Activated T-cell treated with anti-CD3 and anti-CD28 coated beads, Interleukin-2, amount 50 U/mL, for 1 hour (primary cell): ENCODE measurements around the gene FNDC10.
A peak's percentile ranks its signal among the peaks of the same experiment; 100 is the strongest.

Source experiments
- DNase-seq: peaks from one replicate; pipeline ENCODE4 v3.0.0-alpha.2; 2020

The FNDC10 gene

GRCh38 chr1:1616045-1616790, 16.3 kb upstream of the FNDC10 start:
- DNase-seq = no peak

- DNase-seq = peak; percentile 99
These were observed 15.5 kb upstream of the FNDC10 start, which contains the start of gene MIB2 for GRCh38 chr1:1615256-1616044. MIB2 (plus strand) TSS chr1:1615500; CDS start chr1:1623453, 7,953 bp downstream.

DNA sequence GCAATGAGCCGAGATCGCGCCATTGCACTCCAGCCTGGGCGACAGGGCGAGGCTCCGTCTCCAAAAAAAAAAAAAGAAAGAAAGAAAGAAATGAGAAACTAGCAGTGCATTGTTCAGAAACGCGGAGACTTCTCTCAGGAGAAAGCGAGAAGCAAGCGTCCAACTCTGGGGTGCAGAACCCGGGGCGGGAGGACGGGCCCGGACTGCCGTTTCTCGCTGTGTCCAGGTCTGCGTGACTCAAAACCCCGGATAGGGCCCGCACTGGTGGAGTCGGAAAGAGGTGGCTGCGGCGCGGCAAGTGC, 15.0 kb upstream of the FNDC10 start:
- no peak for DNase-seq

- peak; percentile 64 for DNase-seq
These were observed 14.4 kb upstream of the FNDC10 start for GRCh38 chr1:1614204-1614953.

- no peak for DNase-seq
These were observed 13.7 kb upstream of the FNDC10 start for GRCh38 chr1:1613509-1614082.

- DNase-seq = no peak
These were observed 12.1 kb upstream of the FNDC10 start for GRCh38 chr1:1612104-1612400.

DNA sequence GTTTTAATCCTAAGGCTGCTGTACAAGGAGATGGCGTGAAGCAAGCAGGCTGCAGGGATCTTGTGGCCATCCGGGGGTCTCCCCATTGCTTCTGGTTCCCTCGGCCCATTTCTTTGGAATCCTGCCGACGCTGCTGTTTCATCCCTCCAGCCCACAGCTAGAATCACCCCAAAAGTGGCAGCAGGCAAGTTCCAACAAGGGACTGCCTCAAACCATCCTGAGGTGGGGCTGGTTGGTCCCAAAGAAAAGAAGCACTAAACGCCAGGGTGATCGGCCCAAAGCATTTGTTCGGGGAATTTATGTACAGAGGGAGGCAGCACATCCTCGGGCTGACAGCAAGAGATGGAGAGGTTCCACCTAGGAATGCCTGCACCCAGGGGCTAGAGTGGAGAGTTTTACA, 10.9 kb upstream of the FNDC10 start:
- no peak for DNase-seq

GRCh38 chr1:1609822-1610485, 10.0 kb upstream of the FNDC10 start:
- DNase-seq = no peak

GRCh38 chr1:1606232-1606631, 6.3 kb upstream of the FNDC10 start:
- no peak for DNase-seq

GRCh38 chr1:1605724-1606123, 5.8 kb upstream of the FNDC10 start:
- DNase-seq = no peak

- DNase-seq = no peak
These were observed 5.2 kb upstream of the FNDC10 start for GRCh38 chr1:1605034-1605591.

GRCh38 chr1:1604374-1605033, 4.6 kb upstream of the FNDC10 start:
- DNase-seq = no peak

DNA sequence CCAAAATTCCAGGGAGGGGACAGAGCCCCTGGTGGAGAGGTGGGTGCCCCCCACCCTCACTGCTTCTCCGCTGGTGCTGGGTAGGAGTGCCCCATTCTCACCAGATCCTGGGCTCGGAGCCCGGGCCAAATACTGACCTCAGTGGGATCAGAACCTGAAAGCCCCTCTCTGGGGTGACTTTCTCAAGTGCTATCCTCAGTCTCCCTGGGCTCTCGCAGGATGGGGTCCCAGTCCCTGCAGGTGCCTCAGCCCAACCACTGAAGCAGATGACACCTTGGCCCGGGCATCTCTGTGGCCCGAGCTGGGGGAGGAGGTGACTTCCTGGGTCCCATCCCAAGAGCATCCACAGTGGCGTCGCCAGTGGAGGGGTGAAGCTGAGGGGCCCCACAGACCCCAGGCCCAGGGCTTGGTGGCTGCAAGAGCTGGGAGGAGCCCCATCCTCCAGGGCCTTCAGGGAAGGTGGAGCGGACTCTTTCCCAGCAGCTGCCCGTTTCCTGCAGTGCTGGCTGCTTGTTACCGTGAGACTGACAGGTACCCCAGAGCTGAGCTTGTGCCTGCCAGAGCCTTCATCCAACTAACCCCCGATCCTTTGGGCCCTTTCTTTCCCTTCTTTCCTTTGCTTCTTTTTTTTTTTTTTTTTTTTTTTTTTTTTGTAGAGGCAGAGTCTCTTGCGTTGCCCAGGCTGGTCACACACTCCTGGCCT, 3.9 kb upstream of the FNDC10 start:
- DNase-seq = no peak

GRCh38 chr1:1602968-1603506, 3.1 kb upstream of the FNDC10 start:
- no peak for DNase-seq

DNA sequence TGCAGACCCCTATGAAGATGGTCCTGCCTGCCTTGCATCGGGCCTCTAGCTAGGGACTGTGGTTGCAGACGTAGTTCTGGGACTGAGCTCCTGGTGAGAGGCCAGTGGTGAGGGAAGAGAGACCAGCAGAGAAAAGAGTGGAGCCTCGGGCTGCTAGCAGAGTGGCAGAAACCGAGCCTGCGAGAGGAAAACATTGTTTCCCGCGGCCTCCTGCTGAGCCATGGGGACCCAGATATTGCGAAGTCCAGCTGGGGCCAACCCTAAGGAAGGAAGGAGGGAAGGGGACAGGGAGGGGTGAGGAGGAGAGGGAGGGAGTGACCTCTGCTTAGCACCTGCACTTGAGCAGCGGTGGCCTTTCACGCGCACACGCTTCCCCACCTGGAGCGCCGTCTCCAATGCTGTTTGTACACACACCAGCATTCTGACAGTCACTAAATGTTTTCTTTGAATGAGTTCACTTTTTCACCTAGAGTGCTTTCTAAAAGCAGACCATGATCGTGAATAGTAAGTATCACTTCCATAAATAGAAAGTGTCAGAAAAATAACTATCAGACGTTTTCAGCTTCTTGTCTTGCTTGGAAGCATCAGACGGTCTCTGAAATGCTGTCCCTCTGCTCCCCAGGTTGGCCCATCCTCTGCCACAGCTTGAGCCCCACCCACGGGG, 2.5 kb upstream of the FNDC10 start:
- no peak for DNase-seq

- DNase-seq = no peak
These were observed 1.8 kb upstream of the FNDC10 start for GRCh38 chr1:1601564-1602303.

- no peak for DNase-seq
These were observed 1.1 kb upstream of the FNDC10 start for GRCh38 chr1:1600861-1601563.

DNA sequence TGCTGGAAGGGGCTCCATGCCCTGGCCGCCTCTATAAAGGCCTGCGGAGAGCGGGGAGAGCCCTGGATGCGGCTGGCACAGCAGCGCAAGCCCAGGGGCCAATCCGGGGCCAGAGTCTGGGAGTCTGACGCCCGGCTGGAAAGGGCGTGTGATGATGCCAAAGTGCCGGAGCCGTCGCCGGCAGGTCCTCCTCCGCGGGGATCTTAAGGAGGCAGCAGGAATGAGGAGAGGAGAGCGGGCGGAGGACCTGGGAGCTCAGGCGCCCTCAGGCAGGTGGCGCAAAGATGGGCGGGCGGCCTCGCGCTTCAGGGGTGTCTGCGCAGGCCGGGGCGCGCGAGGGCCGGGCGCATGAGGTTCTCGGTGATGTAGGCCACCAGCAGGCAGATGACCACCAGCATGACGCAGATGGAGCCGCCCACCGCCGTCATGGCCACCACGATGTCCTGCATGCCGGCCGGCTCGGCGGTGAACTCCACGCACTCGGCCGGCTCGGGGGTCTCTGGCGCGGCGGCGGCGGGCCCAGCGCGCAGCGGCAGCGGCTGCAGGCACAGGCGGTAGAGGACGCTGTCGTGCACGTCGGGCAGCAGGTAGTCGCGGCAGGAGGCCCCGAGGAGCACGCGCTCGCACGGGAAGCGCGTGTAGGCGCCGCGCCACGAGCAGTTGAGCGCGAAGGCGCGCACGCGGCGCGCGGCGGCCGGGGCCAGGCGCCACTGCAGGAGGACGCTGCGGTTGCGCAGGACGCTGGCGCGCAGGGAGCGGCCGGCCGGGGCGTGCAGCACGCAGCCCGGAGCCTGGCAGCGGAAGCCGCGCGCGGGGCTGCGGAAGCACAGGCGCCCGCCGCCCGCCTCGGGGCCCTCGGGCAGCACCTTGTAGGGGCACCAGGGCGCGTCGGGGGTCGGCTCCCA, 653 bp downstream of the FNDC10 start:
- DNase-seq = peak; percentile 47
